MM.1S (cell line): ENCODE measurements around the gene VEPH1.

Experiments
- EZH2 ChIP-seq: fragments of 300-600 bp; sonication (generic); optimal IDR thresholded peaks from 2 replicates; pipeline ENCODE3; 2017; ENCODE audit warnings: low read depth, mild to moderate bottlenecking, antibody characterized with exemption, low read length, mixed read lengths
- TF ChIP-seq, protein P1 (sequence below): fragments of 300-600 bp; sonication (generic); IDR thresholded peaks from 2 replicates; pipeline ENCODE4 v1.5.1; 2016; ENCODE audit warnings: antibody characterized with exemption, low read length, mixed read lengths

DNA sequence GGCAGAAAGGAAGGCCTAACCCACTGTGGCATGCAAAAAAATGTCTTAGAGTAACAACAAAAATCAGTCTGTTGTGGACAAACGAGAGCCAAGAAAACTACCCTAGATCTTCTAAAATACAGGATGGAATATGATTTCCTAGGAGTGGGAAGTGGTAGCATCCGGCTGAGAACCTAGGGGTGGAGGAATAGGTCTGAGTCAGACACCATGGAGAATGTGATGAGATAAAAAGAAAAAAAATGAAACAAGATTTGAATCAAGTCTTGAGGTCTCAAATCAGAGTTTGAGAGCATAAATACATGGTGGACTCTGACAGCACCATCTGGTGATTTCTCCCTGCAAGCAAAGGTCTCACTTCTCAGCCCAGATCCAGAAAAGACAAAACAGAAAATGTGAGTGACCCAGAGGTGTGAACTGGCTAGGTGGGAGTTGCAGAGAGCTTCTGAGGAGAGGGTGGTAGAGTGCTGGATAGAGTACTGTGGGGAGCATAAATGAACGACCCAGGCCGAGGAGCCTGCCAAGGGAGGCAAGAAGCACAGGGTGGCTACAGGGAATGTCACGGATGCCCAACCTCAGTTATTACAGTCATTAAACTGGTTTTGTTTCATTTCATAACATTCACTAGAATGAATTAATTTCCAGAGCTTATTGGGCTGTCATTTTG, 27.6 kb upstream of the VEPH1 start:
- TF ChIP-seq, protein P1, sequence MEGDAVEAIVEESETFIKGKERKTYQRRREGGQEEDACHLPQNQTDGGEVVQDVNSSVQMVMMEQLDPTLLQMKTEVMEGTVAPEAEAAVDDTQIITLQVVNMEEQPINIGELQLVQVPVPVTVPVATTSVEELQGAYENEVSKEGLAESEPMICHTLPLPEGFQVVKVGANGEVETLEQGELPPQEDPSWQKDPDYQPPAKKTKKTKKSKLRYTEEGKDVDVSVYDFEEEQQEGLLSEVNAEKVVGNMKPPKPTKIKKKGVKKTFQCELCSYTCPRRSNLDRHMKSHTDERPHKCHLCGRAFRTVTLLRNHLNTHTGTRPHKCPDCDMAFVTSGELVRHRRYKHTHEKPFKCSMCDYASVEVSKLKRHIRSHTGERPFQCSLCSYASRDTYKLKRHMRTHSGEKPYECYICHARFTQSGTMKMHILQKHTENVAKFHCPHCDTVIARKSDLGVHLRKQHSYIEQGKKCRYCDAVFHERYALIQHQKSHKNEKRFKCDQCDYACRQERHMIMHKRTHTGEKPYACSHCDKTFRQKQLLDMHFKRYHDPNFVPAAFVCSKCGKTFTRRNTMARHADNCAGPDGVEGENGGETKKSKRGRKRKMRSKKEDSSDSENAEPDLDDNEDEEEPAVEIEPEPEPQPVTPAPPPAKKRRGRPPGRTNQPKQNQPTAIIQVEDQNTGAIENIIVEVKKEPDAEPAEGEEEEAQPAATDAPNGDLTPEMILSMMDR: no peak
- no peak for TF ChIP-seq EZH2
